Measurements from ENCODE around the gene WAC. TPM values are rescaled to one million over a fixed set of nuclear protein-coding genes. Genes with fewer than 3 reads are reported as not detected.

The WAC gene
- total and polyA plus RNA-seq, 9 of the 15 experiments (the other 6 are each of a cell fraction or from before 2014, with no cell fraction given) = 24.8 to 123 (median 78.2) TPM

GRCh38 chr10:28532337-28533185 is at the start of gene WAC (continued):
- TF ChIP-seq NR3C1 (CRISPR knock-in tag; IDR thresholded peaks at IDR 0.05) (peak; percentile 68; the same call in 1 of the 2 replicates), BRD4 (IDR thresholded peaks at IDR 0.05) (peak; percentile 79; the same call in 1 of the 2 replicates), HMG20B (CRISPR knock-in tag; IDR thresholded peaks at IDR 0.05) (no peak), SOX6 (IDR thresholded peaks at IDR 0.05) (no peak; the same call in 1 of the 2 replicates), LCOR (CRISPR knock-in tag; IDR thresholded peaks at IDR 0.05) (peak; percentile 68; the same call in 1 of the 2 replicates), CCNT2 (IDR thresholded peaks at IDR 0.05; ENCODE audit: borderline replicate concordance, extremely low read depth, insufficient read length, low read depth, low read length) (peak; percentile 58), GABPA (tag; conservative IDR thresholded peaks at IDR 0.05; ENCODE audit: low read depth) (peak; percentile 93), KLF13 (tag; IDR thresholded peaks at IDR 0.05; ENCODE audit: borderline replicate concordance, low read depth) (no peak), ZNF175 (CRISPR knock-in tag; IDR thresholded peaks at IDR 0.05; ENCODE audit: low read depth) (no peak), ZNF507 (tag; conservative IDR thresholded peaks at IDR 0.05) (no peak), HMBOX1 (IDR thresholded peaks at IDR 0.05) (no peak)
- TF ChIP-seq, protein P1, sequence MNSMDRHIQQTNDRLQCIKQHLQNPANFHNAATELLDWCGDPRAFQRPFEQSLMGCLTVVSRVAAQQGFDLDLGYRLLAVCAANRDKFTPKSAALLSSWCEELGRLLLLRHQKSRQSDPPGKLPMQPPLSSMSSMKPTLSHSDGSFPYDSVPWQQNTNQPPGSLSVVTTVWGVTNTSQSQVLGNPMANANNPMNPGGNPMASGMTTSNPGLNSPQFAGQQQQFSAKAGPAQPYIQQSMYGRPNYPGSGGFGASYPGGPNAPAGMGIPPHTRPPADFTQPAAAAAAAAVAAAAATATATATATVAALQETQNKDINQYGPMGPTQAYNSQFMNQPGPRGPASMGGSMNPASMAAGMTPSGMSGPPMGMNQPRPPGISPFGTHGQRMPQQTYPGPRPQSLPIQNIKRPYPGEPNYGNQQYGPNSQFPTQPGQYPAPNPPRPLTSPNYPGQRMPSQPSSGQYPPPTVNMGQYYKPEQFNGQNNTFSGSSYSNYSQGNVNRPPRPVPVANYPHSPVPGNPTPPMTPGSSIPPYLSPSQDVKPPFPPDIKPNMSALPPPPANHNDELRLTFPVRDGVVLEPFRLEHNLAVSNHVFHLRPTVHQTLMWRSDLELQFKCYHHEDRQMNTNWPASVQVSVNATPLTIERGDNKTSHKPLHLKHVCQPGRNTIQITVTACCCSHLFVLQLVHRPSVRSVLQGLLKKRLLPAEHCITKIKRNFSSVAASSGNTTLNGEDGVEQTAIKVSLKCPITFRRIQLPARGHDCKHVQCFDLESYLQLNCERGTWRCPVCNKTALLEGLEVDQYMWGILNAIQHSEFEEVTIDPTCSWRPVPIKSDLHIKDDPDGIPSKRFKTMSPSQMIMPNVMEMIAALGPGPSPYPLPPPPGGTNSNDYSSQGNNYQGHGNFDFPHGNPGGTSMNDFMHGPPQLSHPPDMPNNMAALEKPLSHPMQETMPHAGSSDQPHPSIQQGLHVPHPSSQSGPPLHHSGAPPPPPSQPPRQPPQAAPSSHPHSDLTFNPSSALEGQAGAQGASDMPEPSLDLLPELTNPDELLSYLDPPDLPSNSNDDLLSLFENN (IDR thresholded peaks at IDR 0.05; ENCODE audit: low read depth in 2 of 2, low read length in 2 of 2) = peak in 1 of 2 experiments; percentile 15; a peak in 1 of 4 replicates

Data from K562 (cell line).